ENCODE results near the gene PLA2G4D.

The PLA2G4D gene

GRCh38 chr15:42088801-42089640 lies 5.3 kb downstream of the PLA2G4D start:
- FAIRE-seq, result no peak

- no peak for FAIRE-seq
Observed at GRCh38 chr15:42087926-42088800, 6.2 kb downstream of the PLA2G4D start.

- FAIRE-seq, result no peak
Observed at GRCh38 chr15:42087460-42087859, 6.9 kb downstream of the PLA2G4D start.

GRCh38 chr15:42085721-42086120 lies 8.6 kb downstream of the PLA2G4D start:
- no peak for FAIRE-seq

- FAIRE-seq, result no peak
Observed at GRCh38 chr15:42085236-42085605, 9.1 kb downstream of the PLA2G4D start.

- no peak for FAIRE-seq
Observed at GRCh38 chr15:42084465-42085235, 9.7 kb downstream of the PLA2G4D start.

- FAIRE-seq, result no peak
Observed at GRCh38 chr15:42083916-42084315, 10.4 kb downstream of the PLA2G4D start.

GRCh38 chr15:42083605-42083908 lies 10.8 kb downstream of the PLA2G4D start:
- FAIRE-seq, result no peak

- no peak for FAIRE-seq
Observed at GRCh38 chr15:42082823-42083604, 11.3 kb downstream of the PLA2G4D start.

GRCh38 chr15:42082141-42082540 lies 12.2 kb downstream of the PLA2G4D start:
- no peak for FAIRE-seq

- no peak for FAIRE-seq
Observed at GRCh38 chr15:42080919-42081830, 13.2 kb downstream of the PLA2G4D start.

- no peak for FAIRE-seq
Observed at GRCh38 chr15:42080186-42080918, 14.0 kb downstream of the PLA2G4D start.

GRCh38 chr15:42079401-42079908 lies 14.9 kb downstream of the PLA2G4D start:
- no peak for FAIRE-seq

- FAIRE-seq, result no peak
Observed at GRCh38 chr15:42078903-42079302, 15.5 kb downstream of the PLA2G4D start.

- FAIRE-seq, result no peak
Observed at GRCh38 chr15:42077689-42078088, 16.7 kb downstream of the PLA2G4D start.

GRCh38 chr15:42073418-42073817 lies 20.9 kb downstream of the PLA2G4D start:
- no peak for FAIRE-seq

- no peak for FAIRE-seq
Observed at GRCh38 chr15:42072141-42072685, 22.1 kb downstream of the PLA2G4D start.

GRCh38 chr15:42071717-42072116 lies 22.6 kb downstream of the PLA2G4D start:
- no peak for FAIRE-seq

GRCh38 chr15:42070976-42071350 lies 23.4 kb downstream of the PLA2G4D start:
- FAIRE-seq, result no peak

- no peak for FAIRE-seq
Observed at GRCh38 chr15:42070279-42070975, 23.9 kb downstream of the PLA2G4D start.
